H9 (cell line): ENCODE data around the gene APOLD1. TPM values are rescaled to one million over a fixed set of nuclear protein-coding genes. Genes with fewer than 3 reads are reported as not detected.

ENCODE experiments used
- DNase-seq: peaks from one replicate; pipeline ENCODE4 v3.0.0-alpha.2; 2017
- H2AFZ ChIP-seq: one replicate; pipeline ENCODE4 v1.6.1; 2013; ENCODE audit warnings: mild to moderate bottlenecking, low read length, control low read depth, moderate library complexity
- H2AK5ac ChIP-seq: 2 replicates; pipeline ENCODE4 v1.6.1; 2013; ENCODE audit warnings: low read length, control low read depth, mixed read lengths; ENCODE audit not compliant: insufficient read length
- H2BK120ac ChIP-seq: one replicate; pipeline ENCODE4 v1.6.1; 2013; ENCODE audit warnings: low read depth, mild to moderate bottlenecking, low read length, control low read depth, inconsistent platforms; ENCODE audit not compliant: poor library complexity, severe bottlenecking
- H2BK12ac ChIP-seq: 2 replicates; pipeline ENCODE4 v1.6.1; 2013; ENCODE audit warnings: low read length, control low read depth, mixed read lengths, low read depth; ENCODE audit not compliant: insufficient read length
- H2BK15ac ChIP-seq: 2 replicates; pipeline ENCODE4 v1.6.1; 2013; ENCODE audit warnings: low read depth, low read length, control low read depth
- H2BK20ac ChIP-seq: one replicate; pipeline ENCODE4 v1.6.1; 2013; ENCODE audit warnings: low read depth, mild to moderate bottlenecking, low read length, control low read depth, inconsistent platforms; ENCODE audit not compliant: poor library complexity, severe bottlenecking
- H2BK5ac ChIP-seq: 2 replicates; pipeline ENCODE4 v1.6.1; 2013; ENCODE audit warnings: low read length, control low read depth, mixed read lengths; ENCODE audit not compliant: insufficient read length
- H3K14ac ChIP-seq: 2 replicates; pipeline ENCODE4 v1.6.1; 2013; ENCODE audit warnings: low read length, control low read depth; ENCODE audit not compliant: insufficient read depth
- H3K18ac ChIP-seq: 2 replicates; pipeline ENCODE4 v1.6.1; 2013; ENCODE audit warnings: low read depth, mild to moderate bottlenecking, mixed read lengths, low read length, control low read depth; ENCODE audit not compliant: insufficient read length
- H3K23ac ChIP-seq: 2 replicates; pipeline ENCODE4 v1.6.1; 2013; ENCODE audit warnings: low read length, control low read depth, mixed read lengths, low read depth; ENCODE audit not compliant: insufficient read length
- H3K23me2 ChIP-seq: 2 replicates; pipeline ENCODE4 v1.6.1; 2013; ENCODE audit warnings: low read depth, mild to moderate bottlenecking, mixed read lengths, low read length, control low read depth; ENCODE audit not compliant: insufficient read length, poor library complexity, severe bottlenecking
- H3K27ac ChIP-seq: 2 replicates; pipeline ENCODE4 v1.5.1; 2013; ENCODE audit warnings: low read length, control low read depth, mixed read lengths, low read depth; ENCODE audit not compliant: insufficient read length
- H3K27me3 ChIP-seq: 2 replicates; pipeline ENCODE4 v1.6.1; 2013; ENCODE audit warnings: low read length, control low read depth, inconsistent platforms; ENCODE audit not compliant: insufficient read depth
- H3K4ac ChIP-seq: 2 replicates; pipeline ENCODE4 v1.6.1; 2013; ENCODE audit warnings: low read depth, mild to moderate bottlenecking, control low read depth, inconsistent platforms, low read length, moderate library complexity
- H3K4me1 ChIP-seq: 2 replicates; pipeline ENCODE4 v1.6.1; 2013; ENCODE audit warnings: low read length, control low read depth, inconsistent platforms; ENCODE audit not compliant: insufficient read depth
- H3K4me2 ChIP-seq: 2 replicates; pipeline ENCODE4 v1.6.1; 2013; ENCODE audit warnings: low read length, control low read depth, mixed read lengths; ENCODE audit not compliant: insufficient read length, insufficient read depth
- H3K56ac ChIP-seq: 2 replicates; pipeline ENCODE4 v1.6.1; 2013; ENCODE audit warnings: low read depth, mild to moderate bottlenecking, mixed read lengths, low read length, control low read depth; ENCODE audit not compliant: insufficient read length
- H3K79me1 ChIP-seq: 2 replicates; pipeline ENCODE4 v1.6.1; 2013; ENCODE audit warnings: low read depth, mild to moderate bottlenecking, moderate library complexity, low read length, control low read depth, inconsistent platforms; ENCODE audit not compliant: insufficient read depth, poor library complexity, severe bottlenecking
- H3K79me2 ChIP-seq: 2 replicates; pipeline ENCODE4 v1.6.1; 2013; ENCODE audit warnings: low read length, control low read depth, inconsistent platforms; ENCODE audit not compliant: insufficient read depth
- H3K9ac ChIP-seq: 2 replicates; pipeline ENCODE4 v1.6.1; 2013; ENCODE audit warnings: low read length, control low read depth, mixed read lengths; ENCODE audit not compliant: insufficient read length; ENCODE audit errors: extremely low read depth
- H3K9me3 ChIP-seq: one replicate; pipeline ENCODE4 v1.6.1; 2013; ENCODE audit warnings: low read depth, low read length, inconsistent platforms; ENCODE audit not compliant: control insufficient read depth
- H3T11ph ChIP-seq: one replicate; pipeline ENCODE4 v1.6.1; 2013; ENCODE audit warnings: mild to moderate bottlenecking, low read length, control low read depth, inconsistent platforms
- H4K20me1 ChIP-seq: one replicate; pipeline ENCODE4 v1.6.1; 2013; ENCODE audit not compliant: control insufficient read depth, insufficient read length, insufficient read depth
- H4K5ac ChIP-seq: 2 replicates; pipeline ENCODE4 v1.6.1; 2013; ENCODE audit warnings: low read depth, mild to moderate bottlenecking, mixed read lengths, low read length, control low read depth; ENCODE audit not compliant: insufficient read length
- H4K8ac ChIP-seq: replicated peaks from 2 replicates; pipeline ENCODE4 v1.6.1; 2013; ENCODE audit warnings: low read length, control low read depth, mixed read lengths, low read depth; ENCODE audit not compliant: insufficient read length
- H4K91ac ChIP-seq: 2 replicates; pipeline ENCODE4 v1.6.1; 2013; ENCODE audit warnings: low read depth, mild to moderate bottlenecking, moderate library complexity, mixed read lengths, low read length, control low read depth; ENCODE audit not compliant: insufficient read length
- H3K27ac Mint-ChIP-seq, 3 experiments: 2 replicates in 2 of 3; 3 replicates in 1 of 3; pipeline ENCODE4 v1.8.0; 2020 to 2021; ENCODE audit warnings: mixed read lengths in 3 of 3, mild to moderate bottlenecking in 1 of 3, moderate library complexity in 1 of 3
- H3K27me3 Mint-ChIP-seq: 2 replicates; pipeline ENCODE4 v1.8.0; 2021; ENCODE audit warnings: low read depth, mild to moderate bottlenecking, moderate library complexity, mixed read lengths
- H3K36me3 Mint-ChIP-seq, 3 experiments: 2 replicates in 2 of 3; 3 replicates in 1 of 3; pipeline ENCODE4 v1.8.0; 2020 to 2021; ENCODE audit warnings: low read depth in 3 of 3, mixed read lengths in 3 of 3; ENCODE audit not compliant: insufficient read depth in 1 of 3
- H3K4me1 Mint-ChIP-seq, 2 experiments: 2 replicates each; pipeline ENCODE4 v1.8.0; 2020; ENCODE audit warnings: mixed read lengths in 2 of 2
- H3K4me3 Mint-ChIP-seq, 2 experiments: 2 replicates in 1 of 2; 3 replicates in 1 of 2; pipeline ENCODE4 v1.8.0; 2020 to 2021; ENCODE audit warnings: mild to moderate bottlenecking in 2 of 2, mixed read lengths in 2 of 2, moderate library complexity in 1 of 2
- H3K9me3 Mint-ChIP-seq, 2 experiments: 2 replicates in 1 of 2; 3 replicates in 1 of 2; pipeline ENCODE4 v1.8.0; 2020; ENCODE audit warnings: mild to moderate bottlenecking in 2 of 2, mixed read lengths in 2 of 2, moderate library complexity in 1 of 2
- CTCF ChIP-seq: fragments of 200-600 bp; sonication (generic); conservative IDR thresholded peaks from 3 replicates; pipeline ENCODE4 v1.8.0; 2021; ENCODE audit warnings: antibody characterized with exemption, mild to moderate bottlenecking
- WGBS: extraction: QIAGEN DNeasy Blood & Tissue Kit; methylation state at CpG from one replicate; pipeline ENCODE4 v1.1.7; 2013; ENCODE audit warnings: missing lambda C conversion rate, low lambda C conversion rate, mixed read lengths; ENCODE audit not compliant: insufficient read length; ENCODE audit errors: extremely low coverage; 5-methylcytosine and 5-hydroxymethylcytosine counted together
- total RNA-seq: library from RNA; stranded (reverse); gene quantifications from 2 replicates; pipeline ENCODE4 v1.2.1, GENCODE V29; 2021

The APOLD1 gene
- total RNA-seq, 1 experiment from 2014 or later: 0.48 TPM

DNA sequence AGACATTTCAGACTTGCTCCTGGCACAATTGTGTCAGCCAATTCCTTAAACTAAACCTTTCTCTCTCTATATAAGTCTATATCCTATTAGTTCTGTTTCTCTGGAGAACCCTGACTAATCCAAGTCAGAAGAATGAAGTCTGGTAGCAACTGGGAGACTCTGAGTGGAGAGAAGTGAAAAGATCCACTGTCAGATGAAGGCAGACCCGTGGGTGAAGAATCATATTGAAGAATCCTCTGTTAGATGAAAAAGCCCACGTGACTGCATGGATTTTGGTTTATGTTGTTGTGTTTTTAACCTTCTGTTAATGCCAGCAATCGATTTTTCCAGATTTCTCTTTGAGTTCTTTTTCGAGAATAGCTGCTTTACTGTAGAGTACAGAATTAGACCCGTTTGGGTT lies 29.5 kb upstream of the APOLD1 start:
- no peak overlapping the region for H2AFZ ChIP-seq
- no peak overlapping the region for H3K9ac ChIP-seq
- H4K20me1 ChIP-seq: no peaks in the 10 kb centered on the region
- no peak overlapping the region for H4K5ac ChIP-seq
- no peaks in the 10 kb centered on the region for H3K27me3 ChIP-seq
- H3K14ac ChIP-seq: no peak overlapping the region
- no peaks in the 10 kb centered on the region for H3K79me1 ChIP-seq
- H3K23ac ChIP-seq: no peak overlapping the region
- H3K56ac ChIP-seq: no peak overlapping the region
- no peak overlapping the region for H4K91ac ChIP-seq
- no peak overlapping the region for H3K4me2 ChIP-seq
- H2BK120ac ChIP-seq: no peak overlapping the region
- no peak overlapping the region for H2BK20ac ChIP-seq
- no peak overlapping the region for H2BK15ac ChIP-seq
- no peak overlapping the region for H3T11ph ChIP-seq
- no peak overlapping the region for H3K27ac Mint-ChIP-seq
- H3K4ac ChIP-seq: no peak overlapping the region
- no peaks in the 10 kb centered on the region; the same call in 1 of the 2 replicates for H3K27me3 Mint-ChIP-seq
- DNase-seq: no peak
- no peak overlapping the region for H2AK5ac ChIP-seq
- no peak for TF ChIP-seq CTCF
- no peaks in the 10 kb centered on the region for H3K23me2 ChIP-seq
- H3K4me1 ChIP-seq: no peaks in the 10 kb centered on the region
- no peak overlapping the region for H2BK5ac ChIP-seq
- no peak overlapping the region for H3K4me3 Mint-ChIP-seq
- no peak overlapping the region for H3K27ac ChIP-seq
- H3K36me3 Mint-ChIP-seq: no peaks in the 10 kb centered on the region
- WGBS: no CpG with 5 or more reads among the region's 5 CpGs
- no peak overlapping the region for H3K18ac ChIP-seq
- no peaks in the 10 kb centered on the region for H3K4me1 Mint-ChIP-seq
- H3K79me2 ChIP-seq: no peaks in the 10 kb centered on the region
- H4K8ac ChIP-seq: no peak overlapping the region
- H2BK12ac ChIP-seq: no peak overlapping the region
- H3K9me3 Mint-ChIP-seq: no peaks in the 10 kb centered on the region
- H3K9me3 ChIP-seq: no peaks in the 10 kb centered on the region
